Adrenal gland (tissue), 5 donors: ENCODE measurements around the gene COL6A3.

Experiments used
- POLR2A ChIP-seq, 2 donors: fragments of 450-650 bp; IDR thresholded peaks; one replicate each; pipeline ENCODE4 v1.6.1; 2017; ENCODE audit warnings: antibody characterized with exemption in 2 of 2, mild to moderate bottlenecking in 2 of 2, moderate library complexity in 1 of 2
- TF ChIP-seq, protein P1 (sequence below), 6 experiments: fragments of 450-650 bp in 4 of 6; fragments of 200-600 bp in 2 of 6; sonication (generic) in 1 of 6; IDR thresholded peaks; 1 replicate in 5 of 6; 2 replicates in 1 of 6; pipeline versions ENCODE4 v1.5.1 to v1.8.0; 2016 to 2021; ENCODE audit warnings: antibody characterized with exemption in 6 of 6, mild to moderate bottlenecking in 2 of 6, moderate library complexity in 1 of 6
- donor health status: DM: no; HTN: no; CAD: no.

GRCh38 chr2:237355701-237356100 is 58.3 kb downstream of the COL6A3 start:
- TF ChIP-seq, protein P1, sequence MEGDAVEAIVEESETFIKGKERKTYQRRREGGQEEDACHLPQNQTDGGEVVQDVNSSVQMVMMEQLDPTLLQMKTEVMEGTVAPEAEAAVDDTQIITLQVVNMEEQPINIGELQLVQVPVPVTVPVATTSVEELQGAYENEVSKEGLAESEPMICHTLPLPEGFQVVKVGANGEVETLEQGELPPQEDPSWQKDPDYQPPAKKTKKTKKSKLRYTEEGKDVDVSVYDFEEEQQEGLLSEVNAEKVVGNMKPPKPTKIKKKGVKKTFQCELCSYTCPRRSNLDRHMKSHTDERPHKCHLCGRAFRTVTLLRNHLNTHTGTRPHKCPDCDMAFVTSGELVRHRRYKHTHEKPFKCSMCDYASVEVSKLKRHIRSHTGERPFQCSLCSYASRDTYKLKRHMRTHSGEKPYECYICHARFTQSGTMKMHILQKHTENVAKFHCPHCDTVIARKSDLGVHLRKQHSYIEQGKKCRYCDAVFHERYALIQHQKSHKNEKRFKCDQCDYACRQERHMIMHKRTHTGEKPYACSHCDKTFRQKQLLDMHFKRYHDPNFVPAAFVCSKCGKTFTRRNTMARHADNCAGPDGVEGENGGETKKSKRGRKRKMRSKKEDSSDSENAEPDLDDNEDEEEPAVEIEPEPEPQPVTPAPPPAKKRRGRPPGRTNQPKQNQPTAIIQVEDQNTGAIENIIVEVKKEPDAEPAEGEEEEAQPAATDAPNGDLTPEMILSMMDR (IDR thresholded peaks at IDR 0.05), result no peak
- TF ChIP-seq POLR2A (IDR thresholded peaks at IDR 0.05), result no peak
